ENCODE results near the gene COLEC12.
"Not testable (repeated sequence)": the region's sequence is repeated elsewhere in the genome, so short reads cannot be mapped to it uniquely, and the experiment has no call there.

The COLEC12 gene

DNA sequence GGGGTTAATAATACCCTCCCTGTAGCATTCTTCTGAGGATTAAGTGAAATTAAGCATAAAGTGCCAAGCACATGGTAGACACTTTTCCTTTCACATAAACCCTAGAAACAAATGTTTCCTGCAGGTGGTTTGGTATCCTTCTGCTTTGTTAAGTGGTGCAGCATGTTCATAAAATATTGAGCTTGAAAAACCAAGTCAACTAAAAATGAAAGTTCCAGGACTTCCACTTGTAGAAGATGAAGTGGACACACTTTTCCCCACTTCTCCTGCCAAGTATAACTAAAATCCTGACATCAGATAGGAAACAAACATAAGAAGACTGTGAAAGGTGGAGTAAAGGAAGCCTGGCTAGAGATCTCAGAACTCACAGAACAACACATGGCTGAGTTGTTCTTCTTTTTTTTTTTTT lies 90.5 kb downstream of the COLEC12 start:
- H3K4me3 ChIP-seq (ENCODE audit: control insufficient read depth, low read depth, low read length) = no peak overlapping the region
- TF ChIP-seq, protein P1, sequence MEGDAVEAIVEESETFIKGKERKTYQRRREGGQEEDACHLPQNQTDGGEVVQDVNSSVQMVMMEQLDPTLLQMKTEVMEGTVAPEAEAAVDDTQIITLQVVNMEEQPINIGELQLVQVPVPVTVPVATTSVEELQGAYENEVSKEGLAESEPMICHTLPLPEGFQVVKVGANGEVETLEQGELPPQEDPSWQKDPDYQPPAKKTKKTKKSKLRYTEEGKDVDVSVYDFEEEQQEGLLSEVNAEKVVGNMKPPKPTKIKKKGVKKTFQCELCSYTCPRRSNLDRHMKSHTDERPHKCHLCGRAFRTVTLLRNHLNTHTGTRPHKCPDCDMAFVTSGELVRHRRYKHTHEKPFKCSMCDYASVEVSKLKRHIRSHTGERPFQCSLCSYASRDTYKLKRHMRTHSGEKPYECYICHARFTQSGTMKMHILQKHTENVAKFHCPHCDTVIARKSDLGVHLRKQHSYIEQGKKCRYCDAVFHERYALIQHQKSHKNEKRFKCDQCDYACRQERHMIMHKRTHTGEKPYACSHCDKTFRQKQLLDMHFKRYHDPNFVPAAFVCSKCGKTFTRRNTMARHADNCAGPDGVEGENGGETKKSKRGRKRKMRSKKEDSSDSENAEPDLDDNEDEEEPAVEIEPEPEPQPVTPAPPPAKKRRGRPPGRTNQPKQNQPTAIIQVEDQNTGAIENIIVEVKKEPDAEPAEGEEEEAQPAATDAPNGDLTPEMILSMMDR (IDR thresholded peaks at IDR 0.05; ENCODE audit: control insufficient read depth, insufficient read depth, low read depth, low read length, missing control alignments) = no peak
- DNase-seq (ENCODE audit: low read depth) = no peak

DNA sequence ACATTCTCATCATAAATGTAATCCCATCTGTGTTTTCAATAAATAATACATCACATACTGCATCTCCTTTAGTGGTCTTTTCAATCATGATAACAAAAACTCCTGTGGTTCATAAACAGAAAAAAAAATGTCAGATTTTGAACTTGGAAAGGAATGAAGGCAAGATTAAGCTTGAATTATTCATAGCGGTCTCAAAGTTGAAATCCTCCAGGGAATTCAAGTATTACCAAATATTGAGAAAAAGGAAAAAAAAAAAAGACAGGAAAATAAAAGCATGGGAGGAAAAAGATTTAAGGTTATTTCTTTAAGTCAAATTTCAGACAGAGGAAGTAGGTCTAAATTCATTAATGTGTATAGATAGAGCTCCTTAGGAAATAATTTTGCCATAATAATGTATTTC lies 92.1 kb downstream of the COLEC12 start:
- H3K4me3 ChIP-seq (ENCODE audit: control insufficient read depth, low read depth, low read length) = no peak overlapping the region
- TF ChIP-seq, protein P1 (IDR thresholded peaks at IDR 0.05; ENCODE audit: control insufficient read depth, insufficient read depth, low read depth, low read length, missing control alignments) = no peak
- DNase-seq (ENCODE audit: low read depth) = no peak

DNA sequence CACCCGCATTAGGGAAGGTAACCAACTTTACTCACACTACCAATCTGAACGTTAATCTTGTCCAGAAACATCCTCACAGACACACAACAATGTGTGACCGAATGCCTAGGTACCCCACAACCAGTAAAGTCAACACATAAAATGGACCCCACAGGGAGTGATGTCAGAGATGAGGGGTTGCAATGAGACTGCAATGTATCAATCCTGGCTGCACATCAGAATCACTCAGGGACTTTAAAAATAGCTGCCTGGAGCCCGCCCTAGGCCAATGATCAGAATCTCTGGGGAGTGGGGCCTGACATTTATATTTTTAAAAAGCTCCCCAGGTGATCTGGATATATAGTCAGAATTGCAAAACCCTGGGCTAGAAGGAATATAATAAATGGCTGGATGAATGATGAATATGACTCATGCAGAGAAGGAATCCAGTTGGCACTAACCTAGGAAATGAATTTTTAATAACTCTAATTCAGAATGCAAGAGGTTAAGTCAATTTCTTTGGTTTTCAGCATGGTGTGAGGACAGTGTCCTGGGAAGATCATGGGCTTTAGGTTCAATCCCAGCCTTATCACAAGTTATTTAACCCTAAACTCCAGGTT lies 92.8 kb downstream of the COLEC12 start:
- H3K4me3 ChIP-seq (ENCODE audit: control insufficient read depth, low read depth, low read length) = no peak overlapping the region
- TF ChIP-seq, protein P1 (IDR thresholded peaks at IDR 0.05; ENCODE audit: control insufficient read depth, insufficient read depth, low read depth, low read length, missing control alignments) = no peak
- DNase-seq (ENCODE audit: low read depth) = no peak

DNA sequence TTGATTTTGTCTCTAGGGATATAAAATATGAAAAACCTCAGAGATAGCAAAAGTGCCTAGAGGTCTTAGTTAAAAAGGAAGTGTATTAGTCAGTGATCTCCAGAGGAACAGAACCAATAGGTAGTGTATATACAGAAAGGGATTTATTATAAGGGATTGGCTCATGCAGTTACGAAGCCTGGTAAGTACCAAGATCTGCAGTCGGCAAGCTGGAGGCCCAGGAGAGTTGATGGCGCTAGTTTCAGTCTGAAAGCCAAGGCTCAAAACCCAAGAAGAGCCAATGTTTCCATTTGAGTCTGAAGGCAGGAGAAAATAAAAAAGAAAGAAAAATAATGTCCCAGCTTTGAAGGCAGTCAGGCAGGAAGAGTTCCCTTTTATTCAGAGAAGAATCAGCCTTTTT lies 93.3 kb downstream of the COLEC12 start:
- no peak overlapping the region for H3K4me3 ChIP-seq (ENCODE audit: control insufficient read depth, low read depth, low read length)
- DNase-seq (ENCODE audit: low read depth) = no peak
- TF ChIP-seq, protein P1 (IDR thresholded peaks at IDR 0.05; ENCODE audit: control insufficient read depth, insufficient read depth, low read depth, low read length, missing control alignments) = no peak

DNA sequence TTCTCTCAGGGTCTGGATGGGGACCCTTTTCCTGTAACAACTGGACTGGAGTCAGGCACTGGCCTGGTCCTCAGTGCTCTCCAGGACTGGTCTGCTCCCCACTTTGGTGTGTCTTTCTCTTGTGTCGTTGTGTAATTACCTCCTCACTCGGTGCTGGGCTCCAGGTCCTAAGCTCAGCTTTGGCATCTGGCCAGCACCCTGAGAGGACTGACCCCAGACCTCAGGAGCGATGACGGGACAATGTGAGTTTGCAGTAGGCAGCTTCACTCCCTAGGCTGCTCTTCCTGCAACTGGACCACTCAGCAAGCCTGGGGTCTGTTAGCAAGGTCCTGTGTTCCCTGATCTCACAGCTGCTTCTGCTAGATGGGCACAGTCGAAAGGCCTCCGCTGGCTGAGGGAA lies 93.8 kb downstream of the COLEC12 start:
- TF ChIP-seq, protein P1 (IDR thresholded peaks at IDR 0.05; ENCODE audit: control insufficient read depth, insufficient read depth, low read depth, low read length, missing control alignments) = no peak
- H3K4me3 ChIP-seq (ENCODE audit: control insufficient read depth, low read depth, low read length) = no peak overlapping the region
- DNase-seq (ENCODE audit: low read depth) = no peak

DNA sequence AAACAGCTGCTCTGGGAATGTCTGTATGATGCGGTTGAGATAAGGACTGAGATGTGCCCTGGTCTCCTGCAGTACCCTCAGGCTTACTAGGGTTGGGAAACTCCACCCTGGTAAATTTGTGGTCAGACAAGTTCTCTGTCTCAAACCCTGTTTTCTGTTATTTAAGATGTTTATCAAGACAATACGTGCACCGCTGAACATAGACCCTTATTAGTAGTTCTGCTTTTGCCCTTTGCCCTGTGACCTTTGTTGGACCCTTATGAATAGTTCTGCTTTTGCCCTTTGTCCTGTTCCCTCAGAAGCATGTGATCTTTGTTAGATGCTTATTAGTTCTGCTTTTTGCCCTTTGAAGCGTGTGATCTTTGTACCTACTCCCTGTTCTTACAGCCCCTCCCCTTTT lies 95.5 kb downstream of the COLEC12 start:
- not testable (repeated sequence) for DNase-seq (ENCODE audit: low read depth); H3K4me3 ChIP-seq (ENCODE audit: control insufficient read depth, low read depth, low read length)

DNA sequence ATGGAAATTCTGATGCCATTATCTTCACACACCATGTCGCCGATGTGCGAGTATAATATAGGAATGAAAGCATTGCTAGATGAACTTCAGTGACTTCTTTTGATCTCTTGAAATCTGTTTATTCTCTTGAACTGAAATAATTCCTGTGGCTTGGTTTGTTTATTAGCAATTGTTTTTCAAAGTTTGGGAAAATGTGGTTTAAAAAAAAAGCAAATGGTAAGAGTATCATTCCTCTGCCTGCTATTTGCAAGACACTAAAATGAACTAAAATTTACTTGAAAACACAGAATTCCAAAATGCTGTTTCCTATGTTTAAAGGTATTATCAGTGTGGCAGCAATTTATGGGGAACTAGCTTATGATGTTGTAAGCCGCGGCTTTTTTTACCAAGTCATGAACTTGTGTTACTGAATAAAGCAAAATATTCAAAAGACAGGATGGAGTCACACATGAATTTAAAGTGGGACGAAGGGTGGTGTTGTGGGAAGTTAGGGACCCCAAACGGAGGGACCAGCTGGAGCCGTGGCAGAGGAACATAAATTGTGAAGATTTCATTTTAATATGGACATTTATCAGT lies 96.4 kb downstream of the COLEC12 start:
- no peak for DNase-seq (ENCODE audit: low read depth)
- TF ChIP-seq, protein P1 (IDR thresholded peaks at IDR 0.05; ENCODE audit: control insufficient read depth, insufficient read depth, low read depth, low read length, missing control alignments) = no peak

More for the DNA sequence above, 96.4 kb downstream of the COLEC12 start:
- no peak overlapping the region for H3K4me3 ChIP-seq (ENCODE audit: control insufficient read depth, low read depth, low read length)
